ENCODE results near the gene FBN1.
A peak's percentile ranks its signal among the peaks of the same experiment; 100 is the strongest.

The FBN1 gene

GRCh38 chr15:48553559-48553958, 92.0 kb downstream of the FBN1 start:
- no peak for DNase-seq (ENCODE audit: low read depth)

- no peak for DNase-seq (ENCODE audit: low read depth)
Observed at GRCh38 chr15:48550822-48551525, 94.5 kb downstream of the FBN1 start.

- no peak for DNase-seq (ENCODE audit: low read depth)
Observed at GRCh38 chr15:48548455-48548854, 97.1 kb downstream of the FBN1 start.

GRCh38 chr15:48547286-48547685, 98.2 kb downstream of the FBN1 start:
- DNase-seq (ENCODE audit: low read depth) = no peak

GRCh38 chr15:48546296-48546695, 99.2 kb downstream of the FBN1 start:
- no peak for DNase-seq (ENCODE audit: low read depth)

GRCh38 chr15:48544778-48545177, 100.7 kb downstream of the FBN1 start:
- DNase-seq (ENCODE audit: low read depth) = no peak

GRCh38 chr15:48541341-48542278, 103.9 kb downstream of the FBN1 start:
- peak; percentile 84 for DNase-seq (ENCODE audit: low read depth)

- DNase-seq (ENCODE audit: low read depth) = no peak
Observed at GRCh38 chr15:48540756-48541155, 104.8 kb downstream of the FBN1 start.

- DNase-seq (ENCODE audit: low read depth) = no peak
Observed at GRCh38 chr15:48538941-48539340, 106.6 kb downstream of the FBN1 start.

GRCh38 chr15:48537271-48538113, 108.0 kb downstream of the FBN1 start:
- DNase-seq (ENCODE audit: low read depth) = no peak

GRCh38 chr15:48536681-48537091, 108.8 kb downstream of the FBN1 start:
- no peak for DNase-seq (ENCODE audit: low read depth)

- DNase-seq (ENCODE audit: low read depth) = no peak
Observed at GRCh38 chr15:48533982-48534381, 111.5 kb downstream of the FBN1 start.

GRCh38 chr15:48532946-48533345, 112.6 kb downstream of the FBN1 start:
- DNase-seq (ENCODE audit: low read depth) = no peak

- DNase-seq (ENCODE audit: low read depth) = no peak
Observed at GRCh38 chr15:48530528-48530927, 115.0 kb downstream of the FBN1 start.

GRCh38 chr15:48528921-48529320, 116.6 kb downstream of the FBN1 start:
- no peak for DNase-seq (ENCODE audit: low read depth)

GRCh38 chr15:48527517-48527916, 118.0 kb downstream of the FBN1 start:
- DNase-seq (ENCODE audit: low read depth) = no peak

GRCh38 chr15:48522911-48523310, 122.6 kb downstream of the FBN1 start:
- DNase-seq (ENCODE audit: low read depth) = no peak

- DNase-seq (ENCODE audit: low read depth) = no peak
Observed at GRCh38 chr15:48522123-48522522, 123.4 kb downstream of the FBN1 start.

GRCh38 chr15:48520376-48521155, 124.9 kb downstream of the FBN1 start:
- no peak for DNase-seq (ENCODE audit: low read depth)

GRCh38 chr15:48516121-48516520, 129.4 kb downstream of the FBN1 start:
- DNase-seq (ENCODE audit: low read depth) = no peak

GRCh38 chr15:48515500-48515899, 130.0 kb downstream of the FBN1 start:
- no peak for DNase-seq (ENCODE audit: low read depth)
